HG03571 (cell line): Measurements from ENCODE around the gene ATP4A.
A peak's percentile ranks its signal among the peaks of the same experiment; 100 is the strongest.

Experiments
- ATAC-seq: cut with Tn5 transposase; IDR thresholded peaks from one replicate; pipeline ENCODE4 v1.9.1; 2021; ENCODE audit not compliant: unreplicated experiment

Gene ATP4A

DNA sequence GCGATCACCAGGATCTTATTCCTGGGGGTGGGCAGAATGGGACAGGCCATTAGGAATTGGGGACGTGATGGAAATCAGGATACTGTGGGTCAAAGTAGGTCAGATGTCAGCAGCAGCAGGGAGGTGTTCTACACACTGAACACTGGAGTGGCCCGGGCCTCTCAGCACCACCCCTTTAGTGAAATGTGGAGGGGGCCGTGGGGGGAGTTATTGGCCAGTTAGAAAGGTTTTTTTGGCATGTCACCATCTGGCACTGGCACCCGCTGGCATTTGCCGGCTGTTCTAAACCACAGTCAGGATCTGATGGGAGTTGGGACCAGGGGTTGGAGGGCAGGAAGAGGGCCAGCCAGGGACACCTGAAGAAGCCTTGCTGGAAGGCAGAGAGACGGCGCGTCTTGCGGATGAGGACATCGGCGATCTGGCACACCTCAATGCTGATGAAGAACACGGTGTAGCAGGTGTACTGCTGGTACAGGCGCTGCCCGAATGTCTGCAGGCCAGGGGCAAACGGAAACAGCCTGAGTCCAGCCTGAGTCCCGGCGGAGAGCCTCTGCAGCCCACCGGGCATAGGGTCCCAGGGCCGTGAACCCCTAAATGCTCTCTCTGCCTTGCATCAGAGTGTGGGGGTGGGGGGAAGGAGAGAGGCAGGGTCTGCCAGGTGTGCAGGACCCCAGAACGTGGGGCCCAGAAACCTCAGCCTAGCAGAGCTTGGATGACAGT lies 12.2 kb downstream of the ATP4A start:
- ATAC-seq = no peak

DNA sequence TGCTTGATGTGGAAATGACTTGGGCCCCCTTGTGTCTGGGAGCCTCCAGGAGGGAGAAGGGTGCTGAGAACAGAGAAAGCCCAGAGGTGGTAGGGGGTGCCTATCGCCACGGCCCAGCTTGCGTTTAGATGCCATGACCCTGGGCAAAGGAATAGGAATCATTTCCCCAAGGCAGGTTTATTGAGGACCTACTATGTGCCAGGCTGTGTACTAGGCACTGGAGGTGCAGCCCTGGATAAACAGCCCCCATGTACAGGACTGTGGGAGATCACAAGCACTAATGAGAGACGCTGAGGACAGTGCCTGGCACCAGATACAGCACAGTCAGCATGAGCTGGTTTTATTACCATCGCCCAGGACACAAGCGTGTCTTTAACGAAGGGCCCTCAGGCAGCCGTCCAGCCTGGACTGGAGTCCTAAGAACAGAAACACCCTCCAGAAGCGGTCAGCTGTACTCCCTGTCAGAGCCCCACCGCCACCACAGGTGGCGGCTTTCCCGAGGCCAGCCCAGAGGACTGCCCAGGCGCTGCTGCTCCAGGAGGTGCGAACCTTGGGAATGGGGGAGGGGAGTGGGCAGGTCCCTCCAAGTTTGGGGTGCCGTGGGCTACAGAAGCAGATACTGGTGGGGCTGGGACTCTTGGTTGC lies 13.5 kb downstream of the ATP4A start:
- no peak for ATAC-seq

DNA sequence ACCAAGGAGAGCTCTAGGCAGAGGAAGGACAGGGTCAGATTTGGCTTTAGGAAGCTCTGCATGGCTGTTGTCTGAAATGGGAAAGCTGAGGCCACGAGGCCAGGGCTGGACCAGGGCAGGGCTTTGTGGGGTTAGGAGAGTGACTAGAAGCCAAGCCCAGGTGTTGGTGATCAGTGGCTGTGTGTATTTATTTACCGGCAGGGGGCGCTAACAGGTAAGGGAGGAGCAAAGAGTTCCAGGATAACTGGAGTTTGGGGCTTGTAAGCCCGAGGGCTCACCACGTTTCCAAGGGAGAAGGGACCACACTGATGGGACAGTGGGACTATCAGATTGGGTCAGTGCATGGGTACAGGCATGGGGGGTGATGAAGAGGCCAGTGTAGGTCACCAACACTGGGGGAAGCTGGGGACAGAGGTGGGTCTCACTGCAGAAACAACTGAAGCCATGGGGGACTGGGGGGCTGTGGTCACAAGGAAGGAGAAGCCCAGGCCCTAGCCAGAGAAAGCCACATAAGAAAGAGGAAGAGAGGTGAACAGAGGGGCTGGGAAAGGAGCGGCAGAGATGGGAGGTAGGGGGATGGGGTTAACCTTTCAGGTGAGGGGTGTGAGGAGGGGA lies 14.2 kb downstream of the ATP4A start:
- ATAC-seq = no peak

DNA sequence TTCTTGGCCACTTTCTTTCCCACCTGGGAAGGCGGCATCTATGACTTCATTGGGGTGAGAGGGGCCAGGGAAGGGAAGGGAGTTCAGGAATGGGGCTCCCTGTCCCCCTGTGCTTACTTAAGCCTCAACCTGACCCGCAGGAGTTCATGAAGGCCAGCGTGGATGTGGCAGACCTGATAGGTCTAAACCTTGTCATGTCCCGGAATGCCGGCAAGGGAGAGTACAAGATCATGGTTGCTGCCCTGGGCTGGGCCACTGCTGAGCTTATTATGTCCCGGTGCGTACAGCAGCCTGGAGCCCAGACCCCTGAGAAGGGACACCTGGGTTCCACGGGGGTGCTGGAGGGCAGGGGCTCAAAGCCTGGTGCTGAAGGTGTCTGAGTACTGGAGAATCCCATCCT lies 16.9 kb downstream of the ATP4A start:
- no peak for ATAC-seq

DNA sequence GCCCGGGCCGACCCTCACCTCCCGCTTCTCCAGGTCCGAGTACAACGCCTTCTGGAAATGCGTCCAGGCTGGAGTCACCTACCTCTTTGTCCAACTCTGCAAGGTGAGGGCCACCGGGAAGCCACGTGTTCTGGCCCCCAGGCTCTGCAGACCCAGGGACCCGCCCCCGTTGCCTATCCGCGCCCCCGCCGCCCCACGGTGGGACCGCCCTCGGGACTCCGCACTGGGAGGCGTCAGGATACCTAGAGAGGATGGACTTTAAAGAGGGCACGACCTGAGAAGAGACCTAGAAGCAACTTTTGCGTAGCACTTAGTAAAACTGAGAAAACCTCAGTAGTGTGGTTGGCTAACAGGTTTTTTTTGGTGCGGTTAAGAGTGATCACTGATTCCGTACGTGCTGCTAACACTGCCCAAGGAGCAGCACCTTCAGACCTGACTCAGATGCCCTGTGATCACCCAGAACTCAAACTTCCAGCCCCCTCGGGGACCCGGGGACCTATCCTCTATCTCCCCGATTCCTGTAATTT lies 17.5 kb downstream of the ATP4A start:
- peak; percentile 24 for ATAC-seq

DNA sequence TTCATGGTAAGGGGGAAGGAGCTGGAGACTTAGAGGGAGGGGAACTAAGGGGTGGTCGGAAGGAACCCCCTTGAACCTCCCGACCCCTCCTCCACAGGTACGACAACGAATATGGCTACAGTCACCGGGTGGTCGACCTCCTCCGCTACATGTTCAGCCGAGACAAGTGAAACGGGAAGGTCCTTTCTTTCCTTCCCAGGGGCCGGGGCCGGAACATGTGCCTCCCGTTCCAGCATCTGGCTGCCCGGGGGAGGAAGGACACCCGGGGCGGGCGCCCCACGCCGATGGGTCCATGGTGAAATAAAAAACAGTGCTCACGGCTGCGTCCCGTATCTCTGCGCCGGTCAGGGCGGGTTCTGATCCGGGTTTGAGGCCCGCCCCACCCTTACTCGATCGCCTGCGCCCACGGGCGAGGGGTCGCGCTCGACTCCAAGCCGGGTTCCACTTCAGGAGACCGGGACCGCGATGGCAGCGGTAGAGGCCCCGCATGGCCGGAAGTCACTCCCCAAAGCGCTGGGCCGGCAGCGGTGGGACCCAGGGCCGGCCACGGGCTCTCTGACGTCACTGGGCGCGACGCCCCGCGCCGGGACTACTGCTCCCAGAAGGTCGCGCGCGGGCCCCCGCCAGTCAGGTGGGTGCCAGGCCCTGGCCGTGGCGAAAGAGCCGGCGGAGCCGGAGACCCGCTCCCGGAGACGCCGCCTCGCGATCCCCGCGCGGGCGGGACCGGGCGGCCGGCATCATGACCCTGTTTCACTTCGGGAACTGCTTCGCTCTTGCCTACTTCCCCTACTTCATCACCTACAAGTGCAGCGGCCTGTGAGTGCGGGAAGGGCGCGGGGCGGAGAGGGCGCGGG lies 18.2 kb downstream of the ATP4A start, which contains the start of gene TMEM147:
Gene TMEM147, plus strand, starts transcription at position 626 of the 854 bp plus-strand sequence. Its CDS starts 114 bp downstream, at position 740.
- ATAC-seq = peak; percentile 72

DNA sequence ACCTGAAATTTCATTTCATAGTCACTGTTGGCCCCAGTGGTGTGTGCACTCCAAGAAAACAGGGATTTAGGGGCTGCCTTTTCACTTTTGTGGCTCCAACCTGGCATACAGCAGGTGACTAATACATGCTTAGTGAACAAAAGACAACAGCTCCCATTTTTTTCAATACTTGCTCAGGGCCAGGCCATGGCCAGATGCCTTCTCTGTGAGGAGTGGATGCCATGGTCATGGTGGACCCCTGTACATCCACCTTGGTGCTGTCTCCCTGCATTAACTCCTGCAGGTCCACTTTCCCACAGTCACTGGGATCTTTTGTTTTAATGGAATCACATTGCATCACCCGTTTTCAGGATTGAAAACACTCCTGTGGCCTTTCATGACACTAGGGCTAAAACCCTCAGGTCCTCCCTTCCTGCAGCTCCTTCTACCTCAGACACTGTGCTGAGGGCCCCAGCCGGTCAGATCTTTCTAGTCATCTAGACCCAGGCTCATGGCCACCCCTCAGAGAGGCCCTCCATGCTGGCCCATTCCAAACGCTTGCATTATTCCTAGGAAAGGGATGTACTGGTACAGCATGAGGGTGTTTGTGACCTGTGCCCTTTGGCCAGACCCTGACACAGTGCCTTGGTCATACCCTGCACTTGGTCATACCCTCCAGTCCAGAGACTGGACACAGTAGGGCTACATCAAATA lies 19.2 kb downstream of the ATP4A start:
- no peak for ATAC-seq

DNA sequence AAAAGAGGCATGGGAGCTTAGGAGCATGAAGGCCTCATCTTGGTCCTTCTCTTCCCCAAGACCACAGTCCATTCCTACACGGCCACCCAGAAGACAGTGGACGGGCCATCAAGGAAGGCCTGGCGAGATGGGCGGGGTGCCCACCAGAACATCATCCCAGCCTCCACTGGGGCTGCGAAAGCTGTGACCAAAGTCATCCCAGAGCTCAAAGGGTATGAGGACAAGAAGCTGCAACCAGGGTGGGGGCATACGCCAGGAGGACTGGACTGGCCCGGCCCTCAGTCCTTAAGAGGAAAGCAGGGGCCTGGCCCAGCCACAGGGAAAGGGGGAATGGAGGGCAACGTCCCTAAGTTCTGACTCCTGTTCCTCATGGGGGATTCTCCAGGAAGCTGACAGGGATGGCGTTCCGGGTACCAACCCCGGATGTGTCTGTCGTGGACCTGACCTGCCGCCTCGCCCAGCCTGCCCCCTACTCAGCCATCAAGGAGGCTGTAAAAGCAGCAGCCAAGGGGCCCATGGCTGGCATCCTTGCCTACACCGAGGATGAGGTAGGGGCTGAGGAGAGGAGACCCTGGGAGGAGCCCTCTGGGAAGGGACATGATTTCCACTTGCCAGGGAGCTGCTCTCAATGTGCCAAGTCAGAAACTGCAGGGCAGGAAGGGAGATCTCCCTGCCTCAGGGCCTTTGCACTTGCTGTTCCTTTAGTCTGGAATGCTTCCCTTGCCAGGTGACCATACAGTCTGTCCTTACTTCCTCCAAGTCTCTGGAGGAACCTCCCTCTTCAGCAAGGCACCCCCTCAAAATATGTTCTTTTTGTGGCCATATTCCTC lies 20.0 kb downstream of the ATP4A start:
- no peak for ATAC-seq

DNA sequence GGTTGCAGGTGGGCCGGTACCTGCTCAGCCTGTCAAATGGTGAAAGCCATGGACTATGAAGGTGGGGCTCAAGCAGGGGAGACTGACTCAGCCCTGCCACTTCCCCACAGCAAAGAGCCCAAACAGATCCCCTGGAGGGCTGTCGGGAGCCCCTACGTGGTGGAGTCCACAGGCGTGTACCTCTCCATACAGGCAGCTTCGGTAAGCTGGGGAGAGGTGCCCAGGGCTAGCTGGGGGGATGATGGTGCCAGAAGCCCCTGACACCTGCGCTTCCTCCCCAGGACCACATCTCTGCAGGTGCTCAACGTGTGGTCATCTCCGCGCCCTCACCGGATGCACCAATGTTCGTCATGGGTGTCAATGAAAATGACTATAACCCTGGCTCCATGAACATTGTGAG lies 21.2 kb downstream of the ATP4A start:
- no peak for ATAC-seq

DNA sequence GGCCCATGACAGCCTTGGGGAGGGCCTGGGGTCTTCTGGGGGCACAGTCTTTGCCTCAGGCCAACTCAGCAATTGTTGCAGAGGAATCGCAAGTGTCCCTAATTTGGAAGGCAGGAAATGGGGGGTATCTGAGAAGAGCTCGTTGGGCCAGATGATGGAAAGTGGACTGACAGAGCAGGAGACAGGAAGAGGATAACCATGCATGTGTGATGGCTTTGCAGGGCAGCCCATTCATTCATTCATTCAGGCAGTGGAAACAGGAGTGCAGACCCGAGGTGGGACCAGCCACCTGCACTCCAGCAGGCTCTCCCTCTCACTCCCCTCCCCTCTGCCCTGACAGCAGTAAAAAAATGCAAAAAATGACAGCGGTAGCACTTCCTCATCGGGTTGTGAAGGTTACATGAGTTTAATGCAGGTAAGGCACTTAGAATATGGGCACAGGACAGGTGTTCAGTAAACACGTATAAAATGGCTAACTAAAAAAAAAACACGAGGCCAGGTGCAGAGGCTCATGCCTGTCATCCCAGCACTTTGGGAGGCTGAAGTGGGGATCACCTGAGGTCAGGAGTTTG lies 23.0 kb downstream of the ATP4A start:
- no peak for ATAC-seq

DNA sequence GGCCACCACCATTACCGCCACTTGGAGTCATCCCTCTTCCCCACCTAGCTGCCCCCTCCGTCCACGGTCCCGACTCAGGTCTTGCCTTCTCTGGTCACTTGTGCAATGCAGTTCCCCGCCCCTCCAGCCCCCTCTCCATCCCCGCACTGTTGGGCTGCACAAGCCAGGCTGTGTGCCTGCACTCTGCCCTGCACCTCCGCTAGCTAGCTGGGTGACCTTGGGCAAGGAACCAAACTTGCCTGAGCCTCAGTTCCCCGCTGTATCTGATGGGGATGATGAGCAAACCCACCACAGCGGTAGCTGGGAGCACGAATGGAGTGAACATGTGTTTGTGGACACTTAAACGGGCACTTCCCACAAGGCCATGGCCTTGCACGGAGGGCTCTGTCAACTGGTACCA lies 23.6 kb downstream of the ATP4A start:
- ATAC-seq = no peak

DNA sequence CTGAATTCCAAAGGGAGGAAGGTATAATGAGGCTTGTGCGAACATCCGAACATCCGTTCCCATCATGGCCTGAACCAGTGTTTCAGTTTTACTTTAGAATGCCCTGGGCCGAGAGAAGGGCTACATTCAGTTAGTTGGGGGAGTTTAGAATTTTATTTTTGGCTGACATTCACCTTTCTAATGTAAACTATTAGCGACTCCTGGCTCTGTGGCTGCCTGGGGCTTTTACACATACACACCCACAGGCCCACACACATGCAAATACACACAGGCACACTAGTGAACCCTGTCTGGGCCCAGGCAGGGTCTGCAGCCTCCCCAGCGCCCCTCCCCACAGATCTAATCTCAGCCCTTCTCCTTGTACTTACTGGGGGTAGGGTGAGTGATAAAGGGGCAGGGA lies 24.1 kb downstream of the ATP4A start:
- ATAC-seq = no peak

DNA sequence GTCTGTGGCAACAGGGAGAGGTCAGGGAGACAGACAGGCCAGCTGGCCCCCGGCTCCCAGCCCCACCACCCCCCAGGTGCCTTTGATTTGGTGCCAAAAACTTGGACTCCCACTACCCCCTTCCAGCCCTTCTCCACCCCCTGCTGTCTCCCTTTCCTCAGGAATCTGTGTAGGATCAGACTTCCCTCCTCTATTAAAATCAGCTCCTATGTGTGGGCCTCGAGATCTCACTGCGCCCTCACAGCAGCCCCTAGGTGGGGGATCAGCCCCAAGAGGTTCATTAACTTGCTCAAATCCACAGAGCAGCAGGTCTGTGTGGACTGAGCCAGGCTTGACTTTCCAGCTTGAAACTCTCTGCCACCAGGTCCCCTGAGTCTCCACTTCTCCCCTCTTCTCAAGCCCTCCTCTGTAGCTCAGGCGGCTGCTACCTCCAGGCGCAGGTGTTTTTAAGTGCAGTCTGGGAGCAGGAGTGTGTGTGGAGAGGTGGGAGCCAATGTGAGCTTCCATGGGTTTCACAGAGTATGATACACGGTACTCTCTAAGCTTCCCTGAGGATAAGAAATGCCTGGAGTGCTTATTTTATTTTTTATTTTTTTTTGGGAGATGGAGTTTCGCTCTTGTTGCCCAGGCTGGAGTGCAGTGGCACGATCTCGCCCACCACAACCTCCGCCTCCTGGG lies 28.5 kb downstream of the ATP4A start:
- no peak for ATAC-seq

DNA sequence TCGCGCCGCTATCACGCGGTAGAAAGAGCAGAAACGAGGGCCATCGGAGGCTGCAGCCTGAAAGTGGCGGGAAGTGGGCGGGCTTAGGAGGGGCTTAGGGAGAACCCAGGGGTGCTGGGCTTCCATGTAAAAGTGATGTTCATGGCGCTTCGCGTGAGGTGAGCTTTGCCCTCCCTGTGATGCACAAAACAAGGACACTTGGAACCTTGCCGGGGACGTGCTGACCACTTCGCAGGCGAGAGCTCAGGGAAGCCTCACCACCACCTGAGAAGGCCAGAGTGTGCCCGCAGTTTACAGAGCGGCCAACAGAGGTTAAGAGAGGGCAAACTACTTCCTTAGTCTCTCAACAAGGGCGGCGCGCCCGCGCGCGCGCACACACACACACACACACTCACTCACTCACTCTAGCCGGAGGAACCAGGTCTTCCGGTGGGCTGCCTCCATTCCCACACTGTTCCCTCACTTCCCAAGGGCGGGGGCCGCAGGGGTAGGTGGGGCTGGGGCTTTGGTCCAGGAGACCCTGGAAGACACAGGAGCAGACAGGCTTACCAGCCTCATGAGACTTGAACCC lies 29.6 kb downstream of the ATP4A start:
- ATAC-seq = no peak

DNA sequence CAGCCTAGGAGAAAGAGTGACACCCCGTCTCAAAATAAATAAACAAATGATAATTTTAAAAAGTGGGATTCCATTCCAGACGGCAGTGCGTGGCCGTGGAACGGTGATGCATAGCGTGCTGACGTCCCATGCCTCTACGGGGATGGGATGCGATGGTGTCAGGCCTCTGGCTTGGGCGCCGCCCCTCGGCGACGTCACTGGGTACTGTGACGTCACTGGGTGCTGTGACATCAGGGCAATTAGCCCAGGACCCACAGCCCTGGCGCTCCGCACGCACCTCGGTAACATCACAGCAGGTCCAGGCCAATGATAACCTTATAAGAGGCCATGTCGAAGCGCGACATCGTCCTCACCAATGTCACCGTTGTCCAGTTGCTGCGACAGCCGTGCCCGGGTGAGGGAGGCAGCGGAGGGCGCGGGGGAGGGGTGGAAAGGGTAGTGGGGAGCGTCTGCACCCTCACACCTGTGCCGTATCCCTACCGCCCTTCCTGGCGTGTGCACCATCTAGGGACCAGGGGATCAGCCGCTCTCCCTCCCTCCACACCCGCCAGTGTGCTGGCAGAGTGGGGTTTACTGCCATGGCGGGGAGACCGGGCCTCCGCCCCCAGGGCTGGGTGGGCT lies 30.1 kb downstream of the ATP4A start, which contains the start of gene GAPDHS:
Gene GAPDHS, plus strand, starts transcription at position 256 of the 621 bp plus-strand sequence. Its CDS starts 72 bp downstream, at position 328.
- ATAC-seq = no peak

DNA sequence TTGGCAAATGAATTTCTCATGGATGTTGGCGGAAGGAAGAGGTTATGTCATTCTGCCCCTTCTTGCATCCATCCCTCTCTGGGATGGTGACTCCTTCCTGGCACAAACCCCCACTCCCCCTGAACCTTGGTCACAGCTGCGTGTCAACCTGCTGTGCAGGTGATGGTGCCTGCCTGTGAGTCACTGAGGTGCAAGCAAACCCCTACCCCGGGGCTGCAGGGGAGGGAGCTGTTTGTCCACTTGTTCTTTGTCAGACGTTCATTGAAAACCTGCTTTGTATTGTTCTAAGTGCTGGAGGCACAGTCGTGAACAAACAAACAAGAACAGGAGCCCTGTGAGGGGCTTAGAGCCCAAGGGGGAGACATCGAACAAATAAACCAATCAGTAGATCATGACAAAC lies 32.2 kb downstream of the ATP4A start:
- ATAC-seq = no peak

DNA sequence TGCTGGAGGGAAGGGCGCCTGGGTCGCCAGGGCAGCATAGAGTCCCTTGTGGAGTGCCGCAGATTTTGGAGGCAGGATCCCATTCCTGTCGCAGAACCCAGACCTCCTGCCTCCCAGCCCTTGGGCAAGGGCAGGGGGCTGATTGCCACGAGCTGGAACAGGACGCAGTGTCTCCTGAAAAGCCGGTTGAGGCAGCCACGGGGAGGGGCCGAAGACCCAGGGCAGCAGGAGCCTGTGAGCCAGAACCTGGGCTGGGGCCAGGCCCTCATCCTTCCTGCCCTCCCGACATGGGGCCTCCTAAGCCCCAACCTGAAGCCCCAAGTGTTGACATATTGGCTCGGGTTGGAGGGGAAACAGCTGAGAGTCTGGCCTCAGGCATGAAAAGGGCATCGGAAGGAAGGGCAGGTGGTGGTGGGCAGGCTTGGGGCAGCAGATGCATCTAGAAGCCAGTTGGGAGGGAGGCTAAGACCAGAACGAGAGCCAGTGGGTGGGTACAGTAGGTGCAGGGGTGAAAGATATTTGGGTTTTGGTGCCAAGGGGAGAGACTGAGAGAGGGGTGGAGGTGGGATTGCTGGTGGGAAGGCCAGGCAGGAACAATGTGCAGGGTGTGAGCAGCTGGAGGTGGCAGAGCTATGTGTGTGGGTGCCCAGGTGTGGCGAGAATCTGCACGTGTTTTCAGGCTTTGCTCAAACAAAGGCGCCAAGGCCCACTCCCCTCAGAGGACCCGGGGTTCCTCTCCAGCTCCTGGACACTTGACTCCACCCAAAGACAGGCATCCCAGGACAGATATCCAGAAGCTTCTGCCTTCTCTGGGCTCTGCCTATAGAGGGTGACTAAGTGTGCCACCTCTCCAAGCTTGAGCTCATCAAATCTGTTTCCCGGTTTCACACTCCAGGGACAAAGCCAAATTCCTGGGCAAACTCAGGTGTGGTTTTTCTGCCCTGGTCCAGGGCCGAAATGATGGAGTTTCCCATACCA lies 33.9 kb downstream of the ATP4A start:
- ATAC-seq = no peak
